ENCODE measurements around the gene ANKMY2.

The ANKMY2 gene

DNA sequence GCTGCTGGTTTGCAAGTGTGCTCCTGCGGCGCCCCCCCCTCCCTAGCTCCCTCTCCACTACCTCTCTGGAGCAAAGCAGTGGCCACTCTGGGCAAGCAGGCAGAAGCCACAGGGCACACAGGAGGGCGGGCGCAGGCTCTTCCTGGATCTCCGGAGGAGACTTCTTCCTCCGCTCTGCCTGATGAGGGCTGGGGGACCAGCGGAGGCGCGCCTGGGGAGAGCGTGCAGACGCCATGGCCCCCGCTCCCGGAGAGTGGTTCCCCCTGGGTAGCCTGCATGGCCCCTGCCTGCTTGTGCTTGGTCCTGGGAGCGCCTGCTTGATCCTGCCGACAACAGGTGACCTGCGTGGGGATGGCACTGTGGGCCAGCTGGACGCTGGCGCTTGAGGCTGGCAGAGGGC, 29.0 kb downstream of the ANKMY2 start:
- H2BK5ac ChIP-seq (ENCODE audit: low read length), result no peak overlapping the region
- no peak overlapping the region for H3K4ac ChIP-seq (ENCODE audit: low read depth, low read length)
- no peak overlapping the region for H3K4me3 ChIP-seq (ENCODE audit: low read length)
- no peak overlapping the region for H4K8ac ChIP-seq (ENCODE audit: low read depth, low read length)
- H3K79me1 ChIP-seq (ENCODE audit: low read length), result no peaks in the 10 kb centered on the region
- no peak overlapping the region for H3K56ac ChIP-seq (ENCODE audit: low read length)
- no peak overlapping the region for H3K9ac ChIP-seq (ENCODE audit: low read length)
- WGBS (ENCODE audit: extremely low coverage, insufficient coverage, low lambda C conversion rate), result no CpG with 5 or more reads among the region's 18 CpGs
- H2BK15ac ChIP-seq (replicated peaks; ENCODE audit: low read depth), result no peak overlapping the region
- peaks cover 1% of the 10 kb centered on the region for H3K4me1 ChIP-seq (ENCODE audit: control insufficient read depth, low read depth, low read length)
- no peak overlapping the region for H2AK5ac ChIP-seq (ENCODE audit: low read length)
- no peak overlapping the region for H4K5ac ChIP-seq (ENCODE audit: low read length)
- DNase-seq, result peak; percentile 24
- H3K36me3 ChIP-seq (ENCODE audit: control insufficient read depth, insufficient read depth, low read length), result no peaks in the 10 kb centered on the region
- no peak overlapping the region for H2BK120ac ChIP-seq (ENCODE audit: low read depth, low read length)
- no peak overlapping the region for H3K27ac ChIP-seq (ENCODE audit: low read depth, low read length)
- no peak overlapping the region for H3K18ac ChIP-seq (ENCODE audit: low read length)
- H3K23ac ChIP-seq (ENCODE audit: low read length), result no peak overlapping the region
- H3K4me2 ChIP-seq (ENCODE audit: low read length), result no peak overlapping the region
- H3K79me2 ChIP-seq (ENCODE audit: control insufficient read depth, insufficient read depth, low read length), result no peaks in the 10 kb centered on the region
- H3K27me3 ChIP-seq (ENCODE audit: insufficient read depth, low read length, poor library complexity), result no peaks in the 10 kb centered on the region

DNA sequence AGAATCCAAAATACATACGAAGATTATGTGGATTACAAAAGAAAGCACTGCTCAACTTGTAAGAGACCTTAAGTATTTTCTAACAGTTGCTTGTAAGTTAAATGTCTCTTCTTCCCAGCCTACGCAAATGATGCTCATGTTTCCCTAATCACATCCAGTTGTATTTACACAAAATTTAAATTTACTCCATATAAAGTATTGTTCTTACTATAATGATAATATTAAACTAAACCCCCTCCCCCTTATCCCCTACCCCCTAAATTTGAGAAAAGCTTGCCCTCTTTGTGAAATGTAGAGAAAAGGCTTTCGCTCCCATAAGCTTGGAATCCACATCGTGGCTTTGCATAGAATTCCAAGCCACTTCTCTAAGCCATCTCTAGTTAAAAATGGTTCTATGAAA, 29.4 kb downstream of the ANKMY2 start:
- Histone ChIP-seq H3K27ac (ENCODE audit: low read depth, low read length) (no peak overlapping the region), H2AK5ac (ENCODE audit: low read length) (no peak overlapping the region), H2BK15ac (replicated peaks; ENCODE audit: low read depth) (no peak overlapping the region), H3K36me3 (ENCODE audit: control insufficient read depth, insufficient read depth, low read length) (no peaks in the 10 kb centered on the region), H3K27me3 (ENCODE audit: insufficient read depth, low read length, poor library complexity) (no peaks in the 10 kb centered on the region), H2BK5ac (ENCODE audit: low read length) (no peak overlapping the region), H3K79me1 (ENCODE audit: low read length) (no peaks in the 10 kb centered on the region), H2BK120ac (ENCODE audit: low read depth, low read length) (no peak overlapping the region), H3K4ac (ENCODE audit: low read depth, low read length) (no peak overlapping the region), H3K23ac (ENCODE audit: low read length) (no peak overlapping the region), H3K79me2 (ENCODE audit: control insufficient read depth, insufficient read depth, low read length) (no peaks in the 10 kb centered on the region), H4K8ac (ENCODE audit: low read depth, low read length) (no peak overlapping the region), H3K4me1 (ENCODE audit: control insufficient read depth, low read depth, low read length) (peaks cover 1% of the 10 kb centered on the region), H3K18ac (ENCODE audit: low read length) (no peak overlapping the region), H4K5ac (ENCODE audit: low read length) (no peak overlapping the region), H3K9ac (ENCODE audit: low read length) (no peak overlapping the region), H3K4me3 (ENCODE audit: low read length) (no peak overlapping the region), H3K4me2 (ENCODE audit: low read length) (no peak overlapping the region), H3K56ac (ENCODE audit: low read length) (no peak overlapping the region)
- DNase-seq, result no peak
- WGBS (ENCODE audit: extremely low coverage, insufficient coverage, low lambda C conversion rate), result no CpG with 5 or more reads among the region's 4 CpGs

DNA sequence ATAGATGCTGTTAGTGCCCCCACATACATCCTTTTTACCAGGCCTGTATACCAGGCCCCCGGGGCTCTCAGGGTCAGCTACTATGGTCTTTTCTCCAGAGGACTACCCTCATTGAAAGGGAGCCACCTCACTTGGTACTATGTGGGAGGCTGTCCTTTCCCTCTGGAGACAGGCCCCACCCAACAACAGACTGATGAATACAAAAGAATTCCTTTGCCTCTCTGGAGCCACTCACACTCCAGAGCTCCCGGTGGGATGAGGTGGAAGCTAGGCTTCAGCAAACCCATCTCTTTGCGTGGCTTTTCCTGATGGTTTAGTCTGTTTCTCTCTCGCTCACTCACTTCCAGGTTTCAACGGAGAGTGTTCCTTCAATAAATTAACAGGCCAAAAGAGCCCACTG, 30.3 kb downstream of the ANKMY2 start:
- Histone ChIP-seq H3K27me3 (ENCODE audit: insufficient read depth, low read length, poor library complexity) (no peaks in the 10 kb centered on the region), H3K4ac (ENCODE audit: low read depth, low read length) (peak overlapping the region; percentile 7), H2BK5ac (ENCODE audit: low read length) (no peak overlapping the region), H2AK5ac (ENCODE audit: low read length) (no peak overlapping the region), H3K4me2 (ENCODE audit: low read length) (no peak overlapping the region), H3K36me3 (ENCODE audit: control insufficient read depth, insufficient read depth, low read length) (no peaks in the 10 kb centered on the region), H3K27ac (ENCODE audit: low read depth, low read length) (no peak overlapping the region), H3K23ac (ENCODE audit: low read length) (no peak overlapping the region), H3K4me3 (ENCODE audit: low read length) (no peak overlapping the region), H4K8ac (ENCODE audit: low read depth, low read length) (no peak overlapping the region), H2BK15ac (replicated peaks; ENCODE audit: low read depth) (no peak overlapping the region), H3K9ac (ENCODE audit: low read length) (no peak overlapping the region), H3K4me1 (ENCODE audit: control insufficient read depth, low read depth, low read length) (peaks cover 1% of the 10 kb centered on the region), H4K5ac (ENCODE audit: low read length) (no peak overlapping the region), H3K56ac (ENCODE audit: low read length) (no peak overlapping the region), H3K79me2 (ENCODE audit: control insufficient read depth, insufficient read depth, low read length) (no peaks in the 10 kb centered on the region), H2BK120ac (ENCODE audit: low read depth, low read length) (no peak overlapping the region), H3K18ac (ENCODE audit: low read length) (no peak overlapping the region), H3K79me1 (ENCODE audit: low read length) (no peaks in the 10 kb centered on the region)
- WGBS (ENCODE audit: extremely low coverage, insufficient coverage, low lambda C conversion rate), result no CpG with 5 or more reads among the region's 5 CpGs
- peak; percentile 80 for DNase-seq

DNA sequence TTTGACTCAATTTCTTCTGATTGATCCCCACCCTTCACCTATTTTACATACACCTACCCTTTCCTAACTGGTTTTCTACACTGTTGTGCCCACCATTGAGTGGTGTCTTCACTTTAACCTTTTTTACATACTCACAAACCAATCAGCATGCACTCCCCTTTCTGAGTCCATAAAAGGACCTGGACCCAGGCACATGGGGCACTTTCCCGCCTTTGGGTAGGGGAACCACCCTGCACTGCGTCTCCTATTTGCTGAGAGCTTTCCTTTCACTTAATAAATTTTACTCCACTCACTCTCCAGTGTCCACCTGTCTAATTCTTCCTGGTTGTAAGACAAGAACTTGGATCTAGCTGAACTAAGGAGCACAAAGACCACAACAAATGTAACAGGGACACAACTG, 33.8 kb downstream of the ANKMY2 start:
- Histone ChIP-seq H3K79me1 (ENCODE audit: low read length) (no peaks in the 10 kb centered on the region), H4K8ac (ENCODE audit: low read depth, low read length) (no peak overlapping the region), H3K36me3 (ENCODE audit: control insufficient read depth, insufficient read depth, low read length) (no peaks in the 10 kb centered on the region), H3K4me2 (ENCODE audit: low read length) (no peak overlapping the region), H4K5ac (ENCODE audit: low read length) (no peak overlapping the region), H3K9ac (ENCODE audit: low read length) (no peak overlapping the region), H3K18ac (ENCODE audit: low read length) (no peak overlapping the region), H3K4me1 (ENCODE audit: control insufficient read depth, low read depth, low read length) (peaks cover 1% of the 10 kb centered on the region), H3K79me2 (ENCODE audit: control insufficient read depth, insufficient read depth, low read length) (no peaks in the 10 kb centered on the region), H3K27me3 (ENCODE audit: insufficient read depth, low read length, poor library complexity) (no peaks in the 10 kb centered on the region), H3K56ac (ENCODE audit: low read length) (no peak overlapping the region), H3K23ac (ENCODE audit: low read length) (no peak overlapping the region), H2BK120ac (ENCODE audit: low read depth, low read length) (no peak overlapping the region), H3K27ac (ENCODE audit: low read depth, low read length) (no peak overlapping the region), H3K4me3 (ENCODE audit: low read length) (no peak overlapping the region), H2BK5ac (ENCODE audit: low read length) (no peak overlapping the region), H2BK15ac (replicated peaks; ENCODE audit: low read depth) (no peak overlapping the region), H2AK5ac (ENCODE audit: low read length) (no peak overlapping the region), H3K4ac (ENCODE audit: low read depth, low read length) (no peak overlapping the region)
- DNase-seq, result no peak
- no CpG with 5 or more reads among the region's 2 CpGs for WGBS (ENCODE audit: extremely low coverage, insufficient coverage, low lambda C conversion rate)

DNA sequence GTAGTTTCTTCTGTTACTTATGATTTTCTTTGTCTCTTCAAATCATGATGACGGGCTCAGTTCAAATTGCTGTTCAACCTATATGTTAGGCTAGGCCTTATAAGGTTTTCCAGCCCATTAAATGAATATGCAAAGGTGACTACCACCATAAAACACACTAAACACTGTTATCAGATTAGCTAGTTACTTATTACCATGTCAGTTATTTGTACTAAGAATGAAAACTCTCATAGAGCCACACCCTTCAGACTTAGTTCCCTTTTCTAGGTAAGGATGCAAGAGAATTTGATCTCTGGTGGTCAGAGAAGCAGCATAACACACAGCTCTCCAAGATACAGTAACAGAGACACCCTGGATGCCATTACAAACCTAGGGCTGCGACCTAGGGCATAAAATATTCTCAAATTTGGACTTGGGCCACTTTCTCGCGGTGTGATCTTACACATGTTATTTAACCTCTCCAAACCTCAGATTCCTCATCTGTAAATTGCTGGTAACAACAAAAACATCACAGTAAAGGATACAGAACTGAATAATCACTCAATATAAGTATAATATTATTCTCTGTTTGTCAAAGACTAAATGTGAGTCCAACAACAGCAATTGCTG, 35.6 kb downstream of the ANKMY2 start:
- DNase-seq, result no peak
- Histone ChIP-seq H2AK5ac (ENCODE audit: low read length) (no peak overlapping the region), H3K4me3 (ENCODE audit: low read length) (no peak overlapping the region), H3K18ac (ENCODE audit: low read length) (no peak overlapping the region), H3K4ac (ENCODE audit: low read depth, low read length) (no peak overlapping the region), H3K27me3 (ENCODE audit: insufficient read depth, low read length, poor library complexity) (no peaks in the 10 kb centered on the region), H2BK120ac (ENCODE audit: low read depth, low read length) (no peak overlapping the region), H3K27ac (ENCODE audit: low read depth, low read length) (no peak overlapping the region), H3K79me2 (ENCODE audit: control insufficient read depth, insufficient read depth, low read length) (no peaks in the 10 kb centered on the region), H4K8ac (ENCODE audit: low read depth, low read length) (no peak overlapping the region), H3K23ac (ENCODE audit: low read length) (no peak overlapping the region), H3K79me1 (ENCODE audit: low read length) (no peaks in the 10 kb centered on the region), H2BK5ac (ENCODE audit: low read length) (no peak overlapping the region), H3K4me1 (ENCODE audit: control insufficient read depth, low read depth, low read length) (no peaks in the 10 kb centered on the region), H3K9ac (ENCODE audit: low read length) (no peak overlapping the region), H4K5ac (ENCODE audit: low read length) (no peak overlapping the region), H2BK15ac (replicated peaks; ENCODE audit: low read depth) (no peak overlapping the region), H3K36me3 (ENCODE audit: control insufficient read depth, insufficient read depth, low read length) (no peaks in the 10 kb centered on the region), H3K56ac (ENCODE audit: low read length) (no peak overlapping the region), H3K4me2 (ENCODE audit: low read length) (no peak overlapping the region)
- WGBS (ENCODE audit: extremely low coverage, insufficient coverage, low lambda C conversion rate), result no CpG with 5 or more reads among the region's 4 CpGs

DNA sequence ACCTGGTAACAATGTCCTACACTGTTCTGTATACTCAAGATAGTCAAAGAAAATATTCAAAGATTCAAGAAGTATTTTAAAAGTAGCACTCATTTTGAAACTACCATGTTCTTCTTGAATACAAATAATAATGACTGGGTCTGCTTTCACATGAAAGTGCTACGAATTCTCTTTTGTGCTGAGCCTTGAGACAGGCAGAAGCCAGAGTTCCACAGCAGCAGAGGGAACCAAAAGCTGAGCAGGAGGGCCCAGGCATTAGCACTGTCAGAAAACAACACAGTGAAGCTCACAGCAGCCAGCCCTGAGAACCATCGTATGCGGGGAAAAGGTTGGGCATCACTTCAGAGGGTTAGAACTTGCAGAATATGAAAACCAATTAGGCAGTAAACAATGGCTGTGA, 38.9 kb downstream of the ANKMY2 start:
- H3K4me3 ChIP-seq (ENCODE audit: low read length), result no peak overlapping the region
- no peaks in the 10 kb centered on the region for H3K79me2 ChIP-seq (ENCODE audit: control insufficient read depth, insufficient read depth, low read length)
- no peaks in the 10 kb centered on the region for H3K4me1 ChIP-seq (ENCODE audit: control insufficient read depth, low read depth, low read length)
- H4K5ac ChIP-seq (ENCODE audit: low read length), result no peak overlapping the region
- H3K36me3 ChIP-seq (ENCODE audit: control insufficient read depth, insufficient read depth, low read length), result peaks cover 3% of the 10 kb centered on the region
- no peak overlapping the region for H3K18ac ChIP-seq (ENCODE audit: low read length)
- no peaks in the 10 kb centered on the region for H3K27me3 ChIP-seq (ENCODE audit: insufficient read depth, low read length, poor library complexity)
- no peak overlapping the region for H3K4me2 ChIP-seq (ENCODE audit: low read length)
- no peak overlapping the region for H2AK5ac ChIP-seq (ENCODE audit: low read length)
- no peak overlapping the region for H2BK5ac ChIP-seq (ENCODE audit: low read length)
- H3K56ac ChIP-seq (ENCODE audit: low read length), result no peak overlapping the region
- no peak for DNase-seq
- H4K8ac ChIP-seq (ENCODE audit: low read depth, low read length), result no peak overlapping the region
- H2BK120ac ChIP-seq (ENCODE audit: low read depth, low read length), result no peak overlapping the region
- no peak overlapping the region for H3K23ac ChIP-seq (ENCODE audit: low read length)
- no peak overlapping the region for H2BK15ac ChIP-seq (replicated peaks; ENCODE audit: low read depth)
- no peak overlapping the region for H3K4ac ChIP-seq (ENCODE audit: low read depth, low read length)
- no peaks in the 10 kb centered on the region for H3K79me1 ChIP-seq (ENCODE audit: low read length)
- no peak overlapping the region for H3K9ac ChIP-seq (ENCODE audit: low read length)
- no peak overlapping the region for H3K27ac ChIP-seq (ENCODE audit: low read depth, low read length)
- no CpG with 5 or more reads among the region's 3 CpGs for WGBS (ENCODE audit: extremely low coverage, insufficient coverage, low lambda C conversion rate)
